ENCODE results near the gene RDH13. TPM values are rescaled to one million over a fixed set of nuclear protein-coding genes. Genes with fewer than 3 reads are reported as not detected.
A peak's percentile ranks its signal among the peaks of the same experiment; 100 is the strongest.

RDH13 gene
- total and polyA plus RNA-seq, 2 of the 8 experiments (the other 6 are each of a cell fraction or from before 2014, with no cell fraction given): 15.9 to 31.5 TPM

DNA sequence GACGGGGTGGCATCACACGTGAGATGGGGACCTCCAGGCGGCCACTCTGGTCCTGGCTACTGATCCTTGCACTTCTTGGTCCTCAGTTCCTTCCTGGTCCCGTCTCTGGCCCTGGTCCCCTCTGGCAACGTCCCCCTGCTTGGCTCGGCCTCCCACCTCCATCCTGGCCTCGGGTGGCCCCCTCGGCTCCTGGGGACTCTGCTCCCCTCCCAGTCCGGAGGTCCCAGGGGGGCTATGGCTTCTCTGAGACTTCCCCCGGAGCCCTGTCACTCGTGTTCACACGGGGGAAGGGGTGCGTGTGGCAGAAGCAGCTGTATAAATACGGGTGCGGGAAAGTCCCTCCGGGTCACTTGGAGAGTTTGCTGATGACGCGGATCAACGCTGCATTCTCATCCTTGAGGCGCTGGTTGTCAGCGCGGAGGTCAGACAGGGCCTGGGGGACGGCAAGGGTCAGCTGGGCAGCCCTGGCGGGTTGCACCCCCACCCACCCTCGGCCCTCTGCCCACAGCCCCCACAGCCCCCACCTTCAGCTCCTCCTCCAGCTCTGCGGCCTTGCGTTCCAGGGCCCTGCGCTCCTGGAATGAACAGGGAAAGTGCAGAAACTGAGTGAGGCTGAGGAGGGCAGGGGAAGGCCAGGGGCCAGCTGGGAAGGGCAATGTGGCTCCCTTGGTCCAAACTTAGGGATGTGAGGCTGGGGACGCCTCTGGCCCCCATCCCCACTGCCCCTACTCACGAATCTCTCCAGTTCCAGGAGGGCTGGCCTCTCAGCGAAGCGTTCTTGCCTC lies 28.4 kb upstream of the RDH13 start:
- Histone ChIP-seq H3K36me3 (ENCODE audit: control insufficient read depth in 2 of 4, insufficient read depth in 4 of 4, low read length in 3 of 4) (peaks cover 0 to 5% (median 2%) of the 10 kb centered on the region in 4 experiments; a peak in 2 of 8 replicates), H3K4me1 (replicated peaks in 1 of 4; ENCODE audit: control insufficient read depth in 3 of 4, insufficient read depth in 4 of 4, low read length in 3 of 4) (peaks cover 3 to 47% (median 32%) of the 10 kb centered on the region in 4 experiments), H3K4me2 (ENCODE audit: insufficient read depth in 1 of 2, low read depth in 2 of 2, low read length in 2 of 2) (peak overlapping the region; percentile 63 to 85; a peak in 3 of 4 replicates), H3K79me1 (ENCODE audit: low read depth, low read length) (no peaks in the 10 kb centered on the region; the same call in 1 of the 2 replicates), H2AFZ (ENCODE audit: low read length) (no peak overlapping the region), H4K20me1 (replicated peaks in 1 of 2; ENCODE audit: control insufficient read depth in 1 of 2, insufficient read depth in 2 of 2, low read length in 2 of 2) (peaks cover 8 to 11% of the 10 kb centered on the region in 2 experiments), H2BK120ac (replicated peaks; ENCODE audit: low read depth, low read length) (no peak overlapping the region), H2BK12ac (ENCODE audit: low read depth, low read length) (no peak overlapping the region), H2AK5ac (ENCODE audit: low read depth, low read length) (no peak overlapping the region), H3K23ac (ENCODE audit: insufficient read length) (no peak overlapping the region), H2BK15ac (ENCODE audit: low read length) (no peak overlapping the region; the same call in 1 of the 2 replicates), H3K4me3 (ENCODE audit: extremely low read depth in 1 of 4, insufficient read depth in 2 of 4, low read depth in 3 of 4, low read length in 4 of 4) (peak overlapping the region in 1 of 4 experiments; percentile 72; a peak in 2 of 8 replicates), H4K5ac (ENCODE audit: insufficient read length, low read depth, low read length) (no peak overlapping the region), H3K18ac (ENCODE audit: extremely low read depth, low read length) (peak overlapping the region; percentile 60), H3K4ac (replicated peaks; ENCODE audit: insufficient read length, low read depth, low read length) (peak overlapping the region; percentile 87), H4K8ac (ENCODE audit: extremely low read depth, insufficient read depth, low read length) (no peak overlapping the region), H3K27ac (ENCODE audit: low read depth, low read length) (peak overlapping the region; percentile 15; the same call in 1 of the 2 replicates), H2BK20ac (ENCODE audit: low read length) (no peak overlapping the region), H3K23me2 (ENCODE audit: low read depth, low read length) (peaks cover 18% of the 10 kb centered on the region), H3K9me3 (ENCODE audit: insufficient read depth in 2 of 2, low read depth in 1 of 2, low read length in 1 of 2) (no peaks in the 10 kb centered on the region), H3K79me2 (ENCODE audit: control insufficient read depth in 1 of 2, insufficient read depth in 2 of 2, low read length in 2 of 2) (no peaks in the 10 kb centered on the region), H4K91ac (replicated peaks; ENCODE audit: insufficient read length, low read length) (peak overlapping the region; percentile 10), H3K56ac (replicated peaks; ENCODE audit: insufficient read length, low read depth, low read length) (no peak overlapping the region), H3K27me3 (replicated peaks in 1 of 4; ENCODE audit: control insufficient read depth in 3 of 4, extremely low read depth in 1 of 4, insufficient read depth in 3 of 4, low read length in 3 of 4) (no peaks in the 10 kb centered on the region), H3K9ac (replicated peaks in 1 of 4; ENCODE audit: extremely low read depth in 1 of 4, low read depth in 3 of 4, low read length in 3 of 4) (0 out of 7 replicates have a peak overlapping the region, but pooled peaks of 1 of the 4 experiments have one; percentile 26), H3K14ac (ENCODE audit: insufficient read length) (no peak overlapping the region), H2BK5ac (ENCODE audit: low read depth, low read length) (no peak overlapping the region; the same call in 1 of the 2 replicates)
- no peak for FAIRE-seq
- ChIA-PET CTCF (ENCODE audit: partially characterized antibody) (interaction anchor here (0.9 to 4.5 kb wide), 3 partner anchors 7 to 27 kb away, joined by 3 to 26 read pairs (median 4); no protein-coding TSS in a partner anchor), POLR2A (ENCODE audit: partially characterized antibody) (interaction anchor here (0.5 to 8.7 kb wide), 5 partner anchors 10 to 84 kb away, joined by 3 to 72 read pairs (median 3); partner anchors contain the start of gene PPP1R12C)
- WGBS, 2 experiments (ENCODE audit: extremely low coverage in 1 of 2, insufficient coverage in 1 of 2, insufficient read length in 1 of 2, insufficient replicate concordance in 2 of 2, low coverage in 1 of 2, low lambda C conversion rate in 2 of 2, missing lambda C conversion rate in 1 of 2): 92% methylated on average over 29 of the region's 32 CpGs; no CpG with 5 or more reads in 1 of the 2 experiments
- DNase-seq (ENCODE audit: low read depth in 1 of 2, low spot score in 2 of 2): no peak
- TF ChIP-seq TBP (IDR thresholded peaks at IDR 0.05; ENCODE audit: low read depth, low read length) (no peak), RXRA (IDR thresholded peaks at IDR 0.05; ENCODE audit: insufficient read depth, low read depth, low read length) (no peak), RBBP5 (IDR thresholded peaks at IDR 0.05; ENCODE audit: borderline replicate concordance, low read depth, low read length) (no peak), MAX (IDR thresholded peaks at IDR 0.05) (no peak), TEAD4 (IDR thresholded peaks at IDR 0.05; ENCODE audit: low read depth, low read length) (no peak), CHD1 (IDR thresholded peaks at IDR 0.05; ENCODE audit: low read depth, low read length) (no peak)
- TF ChIP-seq, protein P1, sequence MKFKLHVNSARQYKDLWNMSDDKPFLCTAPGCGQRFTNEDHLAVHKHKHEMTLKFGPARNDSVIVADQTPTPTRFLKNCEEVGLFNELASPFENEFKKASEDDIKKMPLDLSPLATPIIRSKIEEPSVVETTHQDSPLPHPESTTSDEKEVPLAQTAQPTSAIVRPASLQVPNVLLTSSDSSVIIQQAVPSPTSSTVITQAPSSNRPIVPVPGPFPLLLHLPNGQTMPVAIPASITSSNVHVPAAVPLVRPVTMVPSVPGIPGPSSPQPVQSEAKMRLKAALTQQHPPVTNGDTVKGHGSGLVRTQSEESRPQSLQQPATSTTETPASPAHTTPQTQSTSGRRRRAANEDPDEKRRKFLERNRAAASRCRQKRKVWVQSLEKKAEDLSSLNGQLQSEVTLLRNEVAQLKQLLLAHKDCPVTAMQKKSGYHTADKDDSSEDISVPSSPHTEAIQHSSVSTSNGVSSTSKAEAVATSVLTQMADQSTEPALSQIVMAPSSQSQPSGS (IDR thresholded peaks at IDR 0.05; ENCODE audit: low read length): no peak
